ENCODE data around the gene GLYATL1.

DNA sequence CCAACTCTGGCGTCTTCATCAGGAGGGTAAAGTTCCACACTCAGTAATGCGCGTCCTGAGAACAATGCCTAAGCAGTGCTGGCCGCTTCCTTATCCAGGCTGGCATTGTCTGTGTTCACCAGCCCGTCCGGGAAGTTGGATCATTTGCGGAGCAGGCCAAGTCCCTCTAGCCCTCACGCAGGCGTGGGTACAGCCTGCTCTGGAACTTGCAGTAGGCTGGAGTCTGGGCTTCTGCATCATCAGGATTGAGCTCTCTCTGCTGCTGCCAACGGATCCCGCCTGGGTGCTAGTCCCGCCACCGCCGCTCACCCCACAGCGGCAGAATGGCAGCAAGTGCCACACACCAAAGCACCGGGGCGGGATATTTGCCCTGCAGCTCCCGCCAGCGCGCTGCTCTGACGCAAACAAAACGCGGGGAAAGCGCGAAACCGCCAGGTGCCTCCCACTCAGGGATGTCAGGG, 29.0 kb downstream of the GLYATL1 start:
- TF ChIP-seq, protein P1, sequence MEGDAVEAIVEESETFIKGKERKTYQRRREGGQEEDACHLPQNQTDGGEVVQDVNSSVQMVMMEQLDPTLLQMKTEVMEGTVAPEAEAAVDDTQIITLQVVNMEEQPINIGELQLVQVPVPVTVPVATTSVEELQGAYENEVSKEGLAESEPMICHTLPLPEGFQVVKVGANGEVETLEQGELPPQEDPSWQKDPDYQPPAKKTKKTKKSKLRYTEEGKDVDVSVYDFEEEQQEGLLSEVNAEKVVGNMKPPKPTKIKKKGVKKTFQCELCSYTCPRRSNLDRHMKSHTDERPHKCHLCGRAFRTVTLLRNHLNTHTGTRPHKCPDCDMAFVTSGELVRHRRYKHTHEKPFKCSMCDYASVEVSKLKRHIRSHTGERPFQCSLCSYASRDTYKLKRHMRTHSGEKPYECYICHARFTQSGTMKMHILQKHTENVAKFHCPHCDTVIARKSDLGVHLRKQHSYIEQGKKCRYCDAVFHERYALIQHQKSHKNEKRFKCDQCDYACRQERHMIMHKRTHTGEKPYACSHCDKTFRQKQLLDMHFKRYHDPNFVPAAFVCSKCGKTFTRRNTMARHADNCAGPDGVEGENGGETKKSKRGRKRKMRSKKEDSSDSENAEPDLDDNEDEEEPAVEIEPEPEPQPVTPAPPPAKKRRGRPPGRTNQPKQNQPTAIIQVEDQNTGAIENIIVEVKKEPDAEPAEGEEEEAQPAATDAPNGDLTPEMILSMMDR (IDR thresholded peaks at IDR 0.05) = no peak
- TF ChIP-seq POLR2A (IDR thresholded peaks at IDR 0.05) = no peak
